DOHH2 (cell line): ENCODE data around the gene STMND1.

ENCODE experiments used
- CTCF ChIP-seq: fragments of 200-600 bp; sonication (generic); IDR thresholded peaks from one replicate; pipeline ENCODE4 v1.5.1; 2014; ENCODE audit warnings: antibody characterized with exemption, mild to moderate bottlenecking, low read depth, low read length; ENCODE audit not compliant: poor library complexity, severe bottlenecking
- EZH2phosphoT487 ChIP-seq: fragments of 200-600 bp; sonication (generic); IDR thresholded peaks from 2 replicates; pipeline ENCODE4 v1.6.1; 2017; ENCODE audit warnings: borderline replicate concordance, mild to moderate bottlenecking, antibody characterized with exemption, low read length, moderate library complexity, mixed read lengths

- no peak for TF ChIP-seq CTCF
- TF ChIP-seq EZH2phosphoT487: no peak
These were observed 77.8 kb downstream of the STMND1 start for GRCh38 chr6:17179530-17180073.
